Memory B cell (primary cell): ENCODE data around the gene SPTB.

ENCODE experiments used
- ATAC-seq: fragments of 150-1000 bp; cut with Tn5 transposase; 2 replicates; pipeline ENCODE4 v1.10.0; 2021; ENCODE audit warnings: low read depth, mild to moderate bottlenecking, moderate library complexity
- DNase-seq, 2 donors: peaks; one replicate each; pipeline ENCODE4 v3.0.0; 2022; ENCODE audit warnings: low spot score in 2 of 2
- H3K27ac Mint-ChIP-seq: one replicate; pipeline ENCODE4 v1.8.0; 2022; ENCODE audit warnings: mild to moderate bottlenecking, moderate library complexity, mixed read lengths
- H3K27me3 Mint-ChIP-seq: one replicate; pipeline ENCODE4 v1.8.0; 2022; ENCODE audit warnings: mixed read lengths
- H3K36me3 Mint-ChIP-seq: one replicate; pipeline ENCODE4 v1.8.0; 2022; ENCODE audit warnings: mild to moderate bottlenecking, mixed read lengths
- H3K4me1 Mint-ChIP-seq: one replicate; pipeline ENCODE4 v1.8.0; 2022; ENCODE audit warnings: mixed read lengths
- H3K4me3 Mint-ChIP-seq: one replicate; pipeline ENCODE4 v1.8.0; 2022; ENCODE audit warnings: mild to moderate bottlenecking, moderate library complexity, mixed read lengths
- H3K9me3 Mint-ChIP-seq: one replicate; pipeline ENCODE4 v1.8.0; 2022; ENCODE audit warnings: mixed read lengths

Gene SPTB

GRCh38 chr14:64871344-64871743 is 8.4 kb downstream of the SPTB start:
- H3K27me3 Mint-ChIP-seq = peaks cover 17% of the 10 kb centered on the region
- DNase-seq = no peak
- peaks cover 5% of the 10 kb centered on the region for H3K9me3 Mint-ChIP-seq
- H3K27ac Mint-ChIP-seq = no peak overlapping the region
- ATAC-seq = no peak
- H3K4me1 Mint-ChIP-seq = peaks cover 6% of the 10 kb centered on the region
- no peaks in the 10 kb centered on the region for H3K36me3 Mint-ChIP-seq
- no peak overlapping the region for H3K4me3 Mint-ChIP-seq

GRCh38 chr14:64870160-64870559 is 9.5 kb downstream of the SPTB start:
- Mint-ChIP-seq H3K4me3 (no peak overlapping the region), H3K27ac (no peak overlapping the region), H3K4me1 (peaks cover 6% of the 10 kb centered on the region), H3K9me3 (peaks cover 5% of the 10 kb centered on the region), H3K27me3 (peaks cover 19% of the 10 kb centered on the region), H3K36me3 (no peaks in the 10 kb centered on the region)
- DNase-seq (no peak), ATAC-seq (peak; percentile 68)

- Mint-ChIP-seq H3K4me1 (peaks cover 6% of the 10 kb centered on the region), H3K36me3 (no peaks in the 10 kb centered on the region), H3K9me3 (peaks cover 5% of the 10 kb centered on the region), H3K27me3 (peaks cover 20% of the 10 kb centered on the region), H3K27ac (no peak overlapping the region), H3K4me3 (no peak overlapping the region)
- no peak for ATAC-seq
- DNase-seq = no peak
Measured at GRCh38 chr14:64868841-64869240, 10.9 kb downstream of the SPTB start.

- Mint-ChIP-seq H3K27ac (no peak overlapping the region), H3K4me3 (no peak overlapping the region), H3K27me3 (peaks cover 22% of the 10 kb centered on the region), H3K9me3 (peaks cover 5% of the 10 kb centered on the region), H3K4me1 (peaks cover 6% of the 10 kb centered on the region), H3K36me3 (no peaks in the 10 kb centered on the region)
- ATAC-seq = no peak
- DNase-seq = no peak
Measured at GRCh38 chr14:64868379-64868778, 11.3 kb downstream of the SPTB start.

GRCh38 chr14:64867182-64867581 is 12.5 kb downstream of the SPTB start:
- no peaks in the 10 kb centered on the region for H3K36me3 Mint-ChIP-seq
- peaks cover 6% of the 10 kb centered on the region for H3K4me1 Mint-ChIP-seq

GRCh38 chr14:64865992-64866391 is 13.7 kb downstream of the SPTB start:
- Mint-ChIP-seq H3K27me3 (peaks cover 20% of the 10 kb centered on the region), H3K9me3 (no peaks in the 10 kb centered on the region), H3K4me3 (no peak overlapping the region), H3K36me3 (no peaks in the 10 kb centered on the region), H3K27ac (no peak overlapping the region), H3K4me1 (peaks cover 6% of the 10 kb centered on the region)
- ATAC-seq (no peak), DNase-seq (no peak)

More at GRCh38 chr14:64867182-64867581, 12.5 kb downstream of the SPTB start:
- Mint-ChIP-seq H3K9me3 (no peaks in the 10 kb centered on the region), H3K27me3 (peaks cover 15% of the 10 kb centered on the region), H3K27ac (no peak overlapping the region), H3K4me3 (no peak overlapping the region)
- no peak for DNase-seq
- no peak for ATAC-seq

GRCh38 chr14:64865109-64865508 is 14.6 kb downstream of the SPTB start:
- H3K27me3 Mint-ChIP-seq = peaks cover 19% of the 10 kb centered on the region
- H3K4me1 Mint-ChIP-seq = peaks cover 3% of the 10 kb centered on the region
- no peak for DNase-seq
- H3K4me3 Mint-ChIP-seq = no peak overlapping the region
- no peaks in the 10 kb centered on the region for H3K9me3 Mint-ChIP-seq
- no peak overlapping the region for H3K27ac Mint-ChIP-seq
- ATAC-seq = no peak
- no peaks in the 10 kb centered on the region for H3K36me3 Mint-ChIP-seq

- no peak for DNase-seq
- Mint-ChIP-seq H3K27ac (no peak overlapping the region), H3K4me3 (no peak overlapping the region), H3K9me3 (no peaks in the 10 kb centered on the region), H3K27me3 (peaks cover 19% of the 10 kb centered on the region), H3K4me1 (no peaks in the 10 kb centered on the region), H3K36me3 (no peaks in the 10 kb centered on the region)
- ATAC-seq = no peak
Measured at GRCh38 chr14:64864258-64864657, 15.4 kb downstream of the SPTB start.

- Mint-ChIP-seq H3K27me3 (peaks cover 17% of the 10 kb centered on the region), H3K27ac (no peak overlapping the region), H3K36me3 (no peaks in the 10 kb centered on the region)
Measured at GRCh38 chr14:64861916-64862315, 17.8 kb downstream of the SPTB start.

GRCh38 chr14:64860039-64860438 is 19.7 kb downstream of the SPTB start:
- H3K9me3 Mint-ChIP-seq = no peaks in the 10 kb centered on the region
- no peaks in the 10 kb centered on the region for H3K4me1 Mint-ChIP-seq
- H3K27me3 Mint-ChIP-seq = peaks cover 14% of the 10 kb centered on the region
- DNase-seq (no peak), ATAC-seq (no peak)
- no peaks in the 10 kb centered on the region for H3K36me3 Mint-ChIP-seq
- no peak overlapping the region for H3K27ac Mint-ChIP-seq
- H3K4me3 Mint-ChIP-seq = no peak overlapping the region

More at GRCh38 chr14:64861916-64862315, 17.8 kb downstream of the SPTB start:
- DNase-seq (no peak), ATAC-seq (no peak)
- Mint-ChIP-seq H3K4me1 (no peaks in the 10 kb centered on the region), H3K9me3 (no peaks in the 10 kb centered on the region), H3K4me3 (no peak overlapping the region)

- H3K4me1 Mint-ChIP-seq = no peaks in the 10 kb centered on the region
- H3K4me3 Mint-ChIP-seq = no peak overlapping the region
- H3K36me3 Mint-ChIP-seq = no peaks in the 10 kb centered on the region
- no peak for ATAC-seq
- no peak overlapping the region for H3K27ac Mint-ChIP-seq
- H3K27me3 Mint-ChIP-seq = peaks cover 14% of the 10 kb centered on the region
- H3K9me3 Mint-ChIP-seq = no peaks in the 10 kb centered on the region
- no peak for DNase-seq
Measured at GRCh38 chr14:64857979-64858744, 21.5 kb downstream of the SPTB start.

GRCh38 chr14:64856529-64857445 is 22.9 kb downstream of the SPTB start:
- Mint-ChIP-seq H3K27ac (no peak overlapping the region), H3K27me3 (peaks cover 20% of the 10 kb centered on the region), H3K4me1 (no peaks in the 10 kb centered on the region), H3K4me3 (no peak overlapping the region), H3K36me3 (no peaks in the 10 kb centered on the region), H3K9me3 (no peaks in the 10 kb centered on the region)
- no peak for DNase-seq
- no peak for ATAC-seq

- ATAC-seq (no peak), DNase-seq (no peak)
- Mint-ChIP-seq H3K27ac (no peak overlapping the region), H3K27me3 (peaks cover 20% of the 10 kb centered on the region), H3K4me1 (no peaks in the 10 kb centered on the region), H3K36me3 (no peaks in the 10 kb centered on the region), H3K4me3 (no peak overlapping the region), H3K9me3 (no peaks in the 10 kb centered on the region)
Measured at GRCh38 chr14:64855721-64856528, 23.8 kb downstream of the SPTB start.
